ENCODE results near the gene C2CD4D. TPM values are rescaled to one million over a fixed set of nuclear protein-coding genes. Genes with fewer than 3 reads are reported as not detected.

Gene C2CD4D
- total RNA-seq, 1 donor from 2014 or later, result not detected

GRCh38 chr1:151868486-151868885 is 28.9 kb upstream of the C2CD4D start:
- Mint-ChIP-seq H3K9me3 (no peaks in the 10 kb centered on the region), H3K4me1 (no peaks in the 10 kb centered on the region), H3K36me3 (ENCODE audit: low read depth) (peaks cover 3% of the 10 kb centered on the region), H3K4me3 (no peak overlapping the region), H3K27me3 (peaks cover 7% of the 10 kb centered on the region), H3K27ac (no peak overlapping the region)
- intact Hi-C loops (cut with micrococcal nuclease), result no loop called here
- ChIA-PET CTCF (no interaction called here), POLR2A (no interaction called here)
- DNase-seq (no peak), ATAC-seq (ENCODE audit: low read depth) (no peak)
- TF ChIP-seq CTCF (IDR thresholded peaks at IDR 0.05), result no peak

- Mint-ChIP-seq H3K9me3 (no peaks in the 10 kb centered on the region), H3K4me3 (no peak overlapping the region), H3K27ac (no peak overlapping the region), H3K27me3 (peaks cover 7% of the 10 kb centered on the region), H3K4me1 (no peaks in the 10 kb centered on the region), H3K36me3 (ENCODE audit: low read depth) (no peaks in the 10 kb centered on the region)
- POLR2A ChIA-PET, result no interaction called here
- no peak for TF ChIP-seq CTCF (IDR thresholded peaks at IDR 0.05)
- DNase-seq, result no peak
- ATAC-seq (ENCODE audit: low read depth), result no peak
- intact Hi-C loops (cut with micrococcal nuclease), result no loop called here
- CTCF ChIA-PET, result no interaction called here
Observed at GRCh38 chr1:151867765-151868411, 28.3 kb upstream of the C2CD4D start.

GRCh38 chr1:151867321-151867720 is 27.7 kb upstream of the C2CD4D start:
- peaks cover 9% of the 10 kb centered on the region for H3K27me3 Mint-ChIP-seq
- no peak for ATAC-seq (ENCODE audit: low read depth)
- ChIA-PET POLR2A (no interaction called here), CTCF (no interaction called here)
- no peak for DNase-seq
- no peaks in the 10 kb centered on the region for H3K9me3 Mint-ChIP-seq
- no peaks in the 10 kb centered on the region for H3K4me1 Mint-ChIP-seq
- no peak for TF ChIP-seq CTCF (IDR thresholded peaks at IDR 0.05)
- no peak overlapping the region for H3K4me3 Mint-ChIP-seq
- H3K27ac Mint-ChIP-seq, result no peak overlapping the region
- no peaks in the 10 kb centered on the region for H3K36me3 Mint-ChIP-seq (ENCODE audit: low read depth)
- intact Hi-C loops (cut with micrococcal nuclease), result no loop called here

- CTCF ChIA-PET, result no interaction called here
Observed at GRCh38 chr1:151864411-151864810, 24.8 kb upstream of the C2CD4D start.

GRCh38 chr1:151862604-151863003 is 23.0 kb upstream of the C2CD4D start:
- Mint-ChIP-seq H3K27ac (no peak overlapping the region), H3K4me1 (peaks cover 9% of the 10 kb centered on the region), H3K9me3 (no peaks in the 10 kb centered on the region), H3K36me3 (ENCODE audit: low read depth) (no peaks in the 10 kb centered on the region), H3K4me3 (no peak overlapping the region), H3K27me3 (peaks cover 9% of the 10 kb centered on the region)
- intact Hi-C loops (cut with micrococcal nuclease), result no loop called here
- POLR2A ChIA-PET, result no interaction called here
- DNase-seq, result no peak
- no peak for ATAC-seq (ENCODE audit: low read depth)
- no peak for TF ChIP-seq CTCF (IDR thresholded peaks at IDR 0.05)
- CTCF ChIA-PET, result interaction anchor here (0.7 kb wide), 1 partner anchor 165 kb away, joined by 3 read pairs; no protein-coding TSS in a partner anchor

More at GRCh38 chr1:151864411-151864810, 24.8 kb upstream of the C2CD4D start:
- Mint-ChIP-seq H3K9me3 (no peaks in the 10 kb centered on the region), H3K4me3 (no peak overlapping the region), H3K36me3 (ENCODE audit: low read depth) (no peaks in the 10 kb centered on the region), H3K4me1 (peaks cover 9% of the 10 kb centered on the region), H3K27me3 (peaks cover 9% of the 10 kb centered on the region), H3K27ac (no peak overlapping the region)
- TF ChIP-seq CTCF (IDR thresholded peaks at IDR 0.05), result no peak
- DNase-seq (no peak), ATAC-seq (ENCODE audit: low read depth) (no peak)
- POLR2A ChIA-PET, result no interaction called here
- intact Hi-C loops (cut with micrococcal nuclease), result no loop called here
